ENCODE results near the gene PFKFB4.
A peak's percentile ranks its signal among the peaks of the same experiment; 100 is the strongest.

PFKFB4 gene

GRCh38 chr3:48598323-48599076 lies 41.9 kb upstream of the PFKFB4 start (continued):
- TF ChIP-seq PRDM2 (tag by site-specific recombination; IDR thresholded peaks at IDR 0.05; ENCODE audit: borderline replicate concordance) (no peak), ZNF23 (tag by site-specific recombination; IDR thresholded peaks at IDR 0.05; ENCODE audit: borderline replicate concordance) (no peak), SETDB1 (IDR thresholded peaks at IDR 0.05; ENCODE audit: insufficient read length, low read length) (no peak), ZNF398 (tag by site-specific recombination; IDR thresholded peaks at IDR 0.05) (peak; percentile 56; the same call in 1 of the 2 replicates), ZNF426 (tag by site-specific recombination; IDR thresholded peaks at IDR 0.05) (no peak), ZNF747 (tag by site-specific recombination; IDR thresholded peaks at IDR 0.05) (no peak), ZNF645 (tag by site-specific recombination; IDR thresholded peaks at IDR 0.05) (no peak), KLF10 (tag by site-specific recombination; IDR thresholded peaks at IDR 0.05) (no peak), ZNF24 (tag by site-specific recombination; IDR thresholded peaks at IDR 0.05) (no peak), REST (tag by site-specific recombination; IDR thresholded peaks at IDR 0.05) (no peak), ZNF624 (tag by site-specific recombination; IDR thresholded peaks at IDR 0.05) (no peak), ZNF302 (tag by site-specific recombination; IDR thresholded peaks at IDR 0.05; ENCODE audit: low read depth) (no peak), ZNF529 (tag by site-specific recombination; IDR thresholded peaks at IDR 0.05; ENCODE audit: insufficient replicate concordance) (no peak), ZNF664 (tag by site-specific recombination; IDR thresholded peaks at IDR 0.05) (no peak), ZNF501 (tag by site-specific recombination; IDR thresholded peaks at IDR 0.05) (no peak), ZBTB6 (tag by site-specific recombination; IDR thresholded peaks at IDR 0.05) (no peak), ZBTB7A (tag by site-specific recombination; IDR thresholded peaks at IDR 0.05; ENCODE audit: low read depth) (no peak), PBX3 (CRISPR knock-in tag; IDR thresholded peaks at IDR 0.05) (no peak), ZNF335 (tag by site-specific recombination; conservative IDR thresholded peaks at IDR 0.05) (peak; percentile 76), ZNF785 (tag by site-specific recombination; IDR thresholded peaks at IDR 0.05) (no peak), ZNF155 (tag by site-specific recombination; IDR thresholded peaks at IDR 0.05) (no peak), SP7 (tag by site-specific recombination; IDR thresholded peaks at IDR 0.05) (peak; percentile 64), ZNF37A (tag by site-specific recombination; IDR thresholded peaks at IDR 0.05) (no peak), ZFP69B (tag by site-specific recombination; IDR thresholded peaks at IDR 0.05) (peak; percentile 36; the same call in 1 of the 2 replicates), ZNF324 (tag by site-specific recombination; IDR thresholded peaks at IDR 0.05) (peak; percentile 64; the same call in 1 of the 2 replicates)
